HG02852 (cell line): ENCODE measurements around the gene ITGB3BP.
"Not testable (repeated sequence)": the region's sequence is repeated elsewhere in the genome, so short reads cannot be mapped to it uniquely, and the experiment has no call there.

ENCODE experiments used
- ATAC-seq: cut with Tn5 transposase; IDR thresholded peaks from one replicate; pipeline ENCODE4 v1.9.1; 2021; ENCODE audit warnings: mild to moderate bottlenecking, moderate library complexity; ENCODE audit not compliant: unreplicated experiment

ITGB3BP gene

GRCh38 chr1:63522891-63523728 lies at the start of gene ITGB3BP, which contains the start of gene EFCAB7:
Gene ITGB3BP, minus strand, starts transcription at chr1:63523225. Its CDS starts 92 bp downstream, at chr1:63523133.
Gene EFCAB7, plus strand, starts transcription at chr1:63523525. Its CDS starts 2,048 bp downstream, at chr1:63525573.
- ATAC-seq, result peak; percentile 86

- not testable (repeated sequence) for ATAC-seq
Measured at GRCh38 chr1:63572686-63573085, 49.7 kb upstream of the ITGB3BP start.

GRCh38 chr1:63569640-63570316 lies 46.8 kb upstream of the ITGB3BP start:
- ATAC-seq, result no peak

- no peak for ATAC-seq
Measured at GRCh38 chr1:63569068-63569467, 46.0 kb upstream of the ITGB3BP start.

GRCh38 chr1:63563745-63564144 lies 40.7 kb upstream of the ITGB3BP start:
- ATAC-seq, result no peak

GRCh38 chr1:63559357-63559756 lies 36.3 kb upstream of the ITGB3BP start:
- ATAC-seq, result no peak

- no peak for ATAC-seq
Measured at GRCh38 chr1:63557365-63557987, 34.5 kb upstream of the ITGB3BP start.

GRCh38 chr1:63555480-63555879 lies 32.5 kb upstream of the ITGB3BP start:
- no peak for ATAC-seq

- no peak for ATAC-seq
Measured at GRCh38 chr1:63548877-63549276, 25.9 kb upstream of the ITGB3BP start.

GRCh38 chr1:63548303-63548702 lies 25.3 kb upstream of the ITGB3BP start:
- no peak for ATAC-seq

- ATAC-seq, result no peak
Measured at GRCh38 chr1:63547621-63548294, 24.7 kb upstream of the ITGB3BP start.

GRCh38 chr1:63545780-63546179 lies 22.8 kb upstream of the ITGB3BP start:
- ATAC-seq, result no peak

- ATAC-seq, result no peak
Measured at GRCh38 chr1:63537940-63538339, 14.9 kb upstream of the ITGB3BP start.

GRCh38 chr1:63537006-63537405 lies 14.0 kb upstream of the ITGB3BP start:
- ATAC-seq, result no peak

GRCh38 chr1:63534406-63534805 lies 11.4 kb upstream of the ITGB3BP start:
- no peak for ATAC-seq

GRCh38 chr1:63533931-63534330 lies 10.9 kb upstream of the ITGB3BP start:
- ATAC-seq, result no peak

GRCh38 chr1:63532727-63533126 lies 9.7 kb upstream of the ITGB3BP start:
- ATAC-seq, result no peak

- ATAC-seq, result no peak
Measured at GRCh38 chr1:63524201-63524600, 1.2 kb upstream of the ITGB3BP start.

GRCh38 chr1:63523738-63524137 lies 713 bp upstream of the ITGB3BP start:
- ATAC-seq, result peak; percentile 19

GRCh38 chr1:63516629-63517028 lies 6.4 kb downstream of the ITGB3BP start:
- no peak for ATAC-seq

GRCh38 chr1:63512584-63512983 lies 10.4 kb downstream of the ITGB3BP start:
- ATAC-seq, result no peak
